GM23338 (cell line): ENCODE results near the gene IL22.

ENCODE experiments used
- CREB1 ChIP-seq: fragments of 250-450 bp; sonication (Bioruptor Pico); IDR thresholded peaks from 2 replicates; pipeline ENCODE4 v1.5.0; 2020; ENCODE audit warnings: low read depth, mild to moderate bottlenecking, moderate library complexity
- EZH2 ChIP-seq: fragments of 200-600 bp; sonication (generic); IDR thresholded peaks from one replicate; pipeline ENCODE4 v1.8.0; 2017; ENCODE audit warnings: antibody characterized with exemption, mild to moderate bottlenecking, low read depth; ENCODE audit not compliant: unreplicated experiment
- EZH2phosphoT487 ChIP-seq: fragments of 200-600 bp; sonication (generic); IDR thresholded peaks from one replicate; pipeline ENCODE4 v1.8.1; 2018; ENCODE audit warnings: antibody characterized with exemption; ENCODE audit not compliant: unreplicated experiment
- JUNB ChIP-seq: IDR thresholded peaks from one replicate; pipeline ENCODE4 v1.6.1; 2016; ENCODE audit warnings: antibody characterized with exemption; ENCODE audit not compliant: unreplicated experiment
- NANOG ChIP-seq: IDR thresholded peaks from 2 replicates; pipeline ENCODE4 v1.6.1; 2016; ENCODE audit warnings: antibody characterized with exemption, borderline replicate concordance
- POLR2AphosphoS5 ChIP-seq: IDR thresholded peaks from 2 replicates; pipeline ENCODE4 v1.6.1; 2016; ENCODE audit warnings: antibody characterized with exemption, low read depth
- STAT1 ChIP-seq: IDR thresholded peaks from one replicate; pipeline ENCODE4 v1.6.1; 2016; ENCODE audit warnings: antibody characterized with exemption; ENCODE audit not compliant: unreplicated experiment
- ZNF114 ChIP-seq: fragments of 250-450 bp; sonication (Bioruptor Pico); IDR thresholded peaks from 2 replicates; pipeline ENCODE4 v1.5.0; 2020; ENCODE audit warnings: mild to moderate bottlenecking, moderate library complexity
- ZNF331 ChIP-seq: fragments of 250-450 bp; sonication (Bioruptor Pico); IDR thresholded peaks from 2 replicates; pipeline ENCODE4 v1.5.0; 2020; ENCODE audit warnings: low read depth, mild to moderate bottlenecking, moderate library complexity
- ZNF462 ChIP-seq: fragments of 250-450 bp; sonication (Bioruptor Pico); IDR thresholded peaks from 2 replicates; pipeline ENCODE4 v1.5.0; 2020; ENCODE audit warnings: mild to moderate bottlenecking, moderate library complexity
- TF ChIP-seq, protein P1 (sequence below), 2 experiments: fragments of 200-600 bp in 1 of 2; sonication (generic) in 1 of 2; conservative IDR thresholded peaks; 2 replicates each; pipeline versions ENCODE4 v1.5.1 to v1.6.1; 2016 to 2017; ENCODE audit warnings: antibody characterized with exemption in 2 of 2, low read depth in 2 of 2, mild to moderate bottlenecking in 2 of 2, moderate library complexity in 1 of 2
- TF ChIP-seq, protein P2 (sequence below): IDR thresholded peaks from one replicate; pipeline ENCODE4 v1.6.1; 2018; ENCODE audit warnings: antibody characterized with exemption; ENCODE audit not compliant: unreplicated experiment
- TF ChIP-seq, protein P3 (sequence below): IDR thresholded peaks from 2 replicates; pipeline ENCODE4 v1.6.1; 2016; ENCODE audit warnings: antibody characterized with exemption

GRCh38 chr12:68242777-68243176 is 10.6 kb downstream of the IL22 start:
- no peak for TF ChIP-seq EZH2
- TF ChIP-seq, protein P1, sequence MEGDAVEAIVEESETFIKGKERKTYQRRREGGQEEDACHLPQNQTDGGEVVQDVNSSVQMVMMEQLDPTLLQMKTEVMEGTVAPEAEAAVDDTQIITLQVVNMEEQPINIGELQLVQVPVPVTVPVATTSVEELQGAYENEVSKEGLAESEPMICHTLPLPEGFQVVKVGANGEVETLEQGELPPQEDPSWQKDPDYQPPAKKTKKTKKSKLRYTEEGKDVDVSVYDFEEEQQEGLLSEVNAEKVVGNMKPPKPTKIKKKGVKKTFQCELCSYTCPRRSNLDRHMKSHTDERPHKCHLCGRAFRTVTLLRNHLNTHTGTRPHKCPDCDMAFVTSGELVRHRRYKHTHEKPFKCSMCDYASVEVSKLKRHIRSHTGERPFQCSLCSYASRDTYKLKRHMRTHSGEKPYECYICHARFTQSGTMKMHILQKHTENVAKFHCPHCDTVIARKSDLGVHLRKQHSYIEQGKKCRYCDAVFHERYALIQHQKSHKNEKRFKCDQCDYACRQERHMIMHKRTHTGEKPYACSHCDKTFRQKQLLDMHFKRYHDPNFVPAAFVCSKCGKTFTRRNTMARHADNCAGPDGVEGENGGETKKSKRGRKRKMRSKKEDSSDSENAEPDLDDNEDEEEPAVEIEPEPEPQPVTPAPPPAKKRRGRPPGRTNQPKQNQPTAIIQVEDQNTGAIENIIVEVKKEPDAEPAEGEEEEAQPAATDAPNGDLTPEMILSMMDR (conservative IDR thresholded peaks at IDR 0.05; ENCODE audit: low read depth in 2 of 2), result no peak
- TF ChIP-seq, protein P2, sequence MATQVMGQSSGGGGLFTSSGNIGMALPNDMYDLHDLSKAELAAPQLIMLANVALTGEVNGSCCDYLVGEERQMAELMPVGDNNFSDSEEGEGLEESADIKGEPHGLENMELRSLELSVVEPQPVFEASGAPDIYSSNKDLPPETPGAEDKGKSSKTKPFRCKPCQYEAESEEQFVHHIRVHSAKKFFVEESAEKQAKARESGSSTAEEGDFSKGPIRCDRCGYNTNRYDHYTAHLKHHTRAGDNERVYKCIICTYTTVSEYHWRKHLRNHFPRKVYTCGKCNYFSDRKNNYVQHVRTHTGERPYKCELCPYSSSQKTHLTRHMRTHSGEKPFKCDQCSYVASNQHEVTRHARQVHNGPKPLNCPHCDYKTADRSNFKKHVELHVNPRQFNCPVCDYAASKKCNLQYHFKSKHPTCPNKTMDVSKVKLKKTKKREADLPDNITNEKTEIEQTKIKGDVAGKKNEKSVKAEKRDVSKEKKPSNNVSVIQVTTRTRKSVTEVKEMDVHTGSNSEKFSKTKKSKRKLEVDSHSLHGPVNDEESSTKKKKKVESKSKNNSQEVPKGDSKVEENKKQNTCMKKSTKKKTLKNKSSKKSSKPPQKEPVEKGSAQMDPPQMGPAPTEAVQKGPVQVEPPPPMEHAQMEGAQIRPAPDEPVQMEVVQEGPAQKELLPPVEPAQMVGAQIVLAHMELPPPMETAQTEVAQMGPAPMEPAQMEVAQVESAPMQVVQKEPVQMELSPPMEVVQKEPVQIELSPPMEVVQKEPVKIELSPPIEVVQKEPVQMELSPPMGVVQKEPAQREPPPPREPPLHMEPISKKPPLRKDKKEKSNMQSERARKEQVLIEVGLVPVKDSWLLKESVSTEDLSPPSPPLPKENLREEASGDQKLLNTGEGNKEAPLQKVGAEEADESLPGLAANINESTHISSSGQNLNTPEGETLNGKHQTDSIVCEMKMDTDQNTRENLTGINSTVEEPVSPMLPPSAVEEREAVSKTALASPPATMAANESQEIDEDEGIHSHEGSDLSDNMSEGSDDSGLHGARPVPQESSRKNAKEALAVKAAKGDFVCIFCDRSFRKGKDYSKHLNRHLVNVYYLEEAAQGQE, result no peak
- no peak for TF ChIP-seq POLR2AphosphoS5
- no peak for TF ChIP-seq EZH2phosphoT487
- no peak for TF ChIP-seq JUNB
- TF ChIP-seq, protein P3, sequence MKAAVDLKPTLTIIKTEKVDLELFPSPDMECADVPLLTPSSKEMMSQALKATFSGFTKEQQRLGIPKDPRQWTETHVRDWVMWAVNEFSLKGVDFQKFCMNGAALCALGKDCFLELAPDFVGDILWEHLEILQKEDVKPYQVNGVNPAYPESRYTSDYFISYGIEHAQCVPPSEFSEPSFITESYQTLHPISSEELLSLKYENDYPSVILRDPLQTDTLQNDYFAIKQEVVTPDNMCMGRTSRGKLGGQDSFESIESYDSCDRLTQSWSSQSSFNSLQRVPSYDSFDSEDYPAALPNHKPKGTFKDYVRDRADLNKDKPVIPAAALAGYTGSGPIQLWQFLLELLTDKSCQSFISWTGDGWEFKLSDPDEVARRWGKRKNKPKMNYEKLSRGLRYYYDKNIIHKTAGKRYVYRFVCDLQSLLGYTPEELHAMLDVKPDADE, result no peak
- TF ChIP-seq CREB1, result no peak
- TF ChIP-seq NANOG, result no peak
- TF ChIP-seq STAT1, result no peak
- TF ChIP-seq ZNF331 (CRISPR knock-in tag), result no peak
- TF ChIP-seq ZNF462 (CRISPR knock-in tag), result no peak
- no peak for TF ChIP-seq ZNF114 (CRISPR knock-in tag)
